H1 (cell line): Measurements from ENCODE around the gene TSSK6. TPM values are rescaled to one million over a fixed set of nuclear protein-coding genes. Genes with fewer than 3 reads are reported as not detected.
A peak's percentile ranks its signal among the peaks of the same experiment; 100 is the strongest.

Experiments used
- BACH1 ChIP-seq: IDR thresholded peaks from 2 replicates; pipeline ENCODE4 v1.6.1; 2012; ENCODE audit warnings: low read length, improper control_type of control experiment
- CEBPB ChIP-seq: IDR thresholded peaks from 2 replicates; pipeline ENCODE4 v1.6.1; 2012; ENCODE audit warnings: low read depth, low read length
- EP300 ChIP-seq, 2 experiments: IDR thresholded peaks; 1 replicate in 1 of 2; 2 replicates in 1 of 2; pipeline ENCODE4 v1.6.1; 2011 to 2012; ENCODE audit warnings: low read depth in 2 of 2, low read length in 2 of 2, mild to moderate bottlenecking in 2 of 2, borderline replicate concordance in 1 of 2, inconsistent platforms in 1 of 2, moderate library complexity in 1 of 2
- GABPA ChIP-seq: IDR thresholded peaks from 2 replicates; pipeline ENCODE4 v1.6.1; 2011; ENCODE audit warnings: mild to moderate bottlenecking, low read length, moderate library complexity, borderline replicate concordance; ENCODE audit not compliant: insufficient read depth
- HDAC2 ChIP-seq, 2 experiments: fragments of 300-600 bp in 1 of 2; sonication (generic) in 1 of 2; IDR thresholded peaks; 2 replicates each; pipeline ENCODE4 v1.6.1; 2011 to 2012; ENCODE audit warnings: low read depth in 2 of 2, low read length in 2 of 2, mild to moderate bottlenecking in 2 of 2, moderate library complexity in 2 of 2, borderline replicate concordance in 1 of 2, inconsistent platforms in 1 of 2
- JUN ChIP-seq: IDR thresholded peaks from 2 replicates; pipeline ENCODE4 v1.6.1; 2011; ENCODE audit warnings: low read depth, mild to moderate bottlenecking, improper control_type of control experiment, low read length
- JUND ChIP-seq: IDR thresholded peaks from 2 replicates; pipeline ENCODE4 v1.6.1; 2011; ENCODE audit warnings: mild to moderate bottlenecking, improper control_type of control experiment, low read length
- KDM1A ChIP-seq: fragments of 200-600, 300-600 bp; sonication (generic); IDR thresholded peaks from 2 replicates; pipeline ENCODE4 v1.7.1; 2016; ENCODE audit warnings: mild to moderate bottlenecking, low read length, borderline replicate concordance
- PHF8 ChIP-seq: fragments of 200-600 bp; sonication (generic); conservative IDR thresholded peaks from 2 replicates; pipeline ENCODE4 v1.7.1; 2012; ENCODE audit warnings: low read depth, mild to moderate bottlenecking, inconsistent platforms, low read length, moderate library complexity
- RFX5 ChIP-seq: IDR thresholded peaks from 2 replicates; pipeline ENCODE4 v1.6.1; 2011; ENCODE audit warnings: low read depth, low read length, improper control_type of control experiment, borderline replicate concordance
- RNF2 ChIP-seq: fragments of 200-900, 300-1000 bp; sonication (generic); IDR thresholded peaks from 2 replicates; pipeline ENCODE4 v1.7.1; 2016; ENCODE audit warnings: borderline replicate concordance, low read depth, mild to moderate bottlenecking, antibody characterized with exemption, low read length; ENCODE audit not compliant: poor library complexity, severe bottlenecking; ENCODE audit errors: missing control alignments
- SAP30 ChIP-seq: fragments of 300-600 bp; sonication (generic); IDR thresholded peaks from 2 replicates; pipeline ENCODE4 v1.7.1; 2012; ENCODE audit warnings: low read length, moderate library complexity, mild to moderate bottlenecking, inconsistent platforms; ENCODE audit not compliant: insufficient read depth, insufficient replicate concordance
- SIRT6 ChIP-seq: IDR thresholded peaks from one replicate; pipeline ENCODE4 v1.7.1; 2012; ENCODE audit warnings: low read length, inconsistent platforms
- TAF1 ChIP-seq: IDR thresholded peaks from 2 replicates; pipeline ENCODE4 v1.6.1; 2011; ENCODE audit warnings: mild to moderate bottlenecking, low read depth, low read length
- TAF7 ChIP-seq: optimal IDR thresholded peaks from 2 replicates; pipeline ENCODE3; 2011; ENCODE audit warnings: low read depth, mild to moderate bottlenecking, inconsistent platforms, low read length, moderate library complexity, borderline replicate concordance
- TCF12 ChIP-seq: IDR thresholded peaks from 2 replicates; pipeline ENCODE4 v1.6.1; 2011; ENCODE audit warnings: low read depth, mild to moderate bottlenecking, low read length
- polyA plus RNA-seq, 7 experiments: library from polyadenylated mRNA; depleted of rRNA in 3 of 7; stranded (reverse) in 5 of 7; unstranded in 2 of 7; fragments of >200 nt in 5 of 7; fragments of 200-250 nt in 2 of 7; gene quantifications; 1 replicate in 5 of 7; 2 replicates in 1 of 7; 4 replicates in 1 of 7; pipeline versions ENCODE4 v1.2.1 to v1.2.3, GENCODE V29; 2011 to 2013; ENCODE audit warnings: missing spikeins in 2 of 7, mixed read lengths in 2 of 7
- total RNA-seq: library from RNA; stranded (reverse); fragmentation: NEBNext Ultra II Directional; extraction: Animal tissue kit (Norgen Biotek cat#: 25700); gene quantifications from 2 replicates; pipeline ENCODE4 v1.2.1, GENCODE V29; 2021
- TF ChIP-seq, protein P1 (sequence below), 3 experiments: IDR thresholded peaks; 1 replicate in 2 of 3; 2 replicates in 1 of 3; pipeline versions ENCODE4 v1.5.1 to v1.6.1; 2011; ENCODE audit warnings: low read length in 3 of 3, mild to moderate bottlenecking in 3 of 3, inconsistent platforms in 2 of 3, low read depth in 1 of 3, moderate library complexity in 1 of 3; ENCODE audit not compliant: insufficient read depth in 1 of 3; ENCODE audit errors: control extremely low read depth in 1 of 3
- TF ChIP-seq, protein P2 (sequence below): IDR thresholded peaks from 2 replicates; pipeline ENCODE4 v1.6.1; 2012; ENCODE audit warnings: inconsistent platforms
- TF ChIP-seq, protein P3 (sequence below): IDR thresholded peaks from 2 replicates; pipeline ENCODE4 v1.6.1; 2012; ENCODE audit warnings: low read length, inconsistent platforms

TSSK6 gene
- total and polyA plus RNA-seq, 2 of the 8 experiments (the other 6 are each of a cell fraction or from before 2014, with no cell fraction given): 3.6 to 7.8 TPM

- TF ChIP-seq BACH1 (no peak), JUND (no peak), TCF12 (no peak), CEBPB (no peak), JUN (no peak), SAP30 (no peak), TAF1 (no peak), RFX5 (no peak), RNF2 (no peak), KDM1A (peak; percentile 100), SIRT6 (no peak), HDAC2 (IDR thresholded peaks at IDR 0.05; ENCODE audit: borderline replicate concordance in 1 of 2, low read depth in 2 of 2, low read length in 2 of 2) (peak in 1 of 2 experiments; percentile 98; a peak in 2 of 4 replicates), EP300 (IDR thresholded peaks at IDR 0.05; ENCODE audit: borderline replicate concordance in 1 of 2, low read depth in 2 of 2, low read length in 2 of 2) (no peak), TAF7 (no peak), PHF8 (no peak), GABPA (peak; percentile 76; the same call in 1 of the 2 replicates)
- TF ChIP-seq, protein P1, sequence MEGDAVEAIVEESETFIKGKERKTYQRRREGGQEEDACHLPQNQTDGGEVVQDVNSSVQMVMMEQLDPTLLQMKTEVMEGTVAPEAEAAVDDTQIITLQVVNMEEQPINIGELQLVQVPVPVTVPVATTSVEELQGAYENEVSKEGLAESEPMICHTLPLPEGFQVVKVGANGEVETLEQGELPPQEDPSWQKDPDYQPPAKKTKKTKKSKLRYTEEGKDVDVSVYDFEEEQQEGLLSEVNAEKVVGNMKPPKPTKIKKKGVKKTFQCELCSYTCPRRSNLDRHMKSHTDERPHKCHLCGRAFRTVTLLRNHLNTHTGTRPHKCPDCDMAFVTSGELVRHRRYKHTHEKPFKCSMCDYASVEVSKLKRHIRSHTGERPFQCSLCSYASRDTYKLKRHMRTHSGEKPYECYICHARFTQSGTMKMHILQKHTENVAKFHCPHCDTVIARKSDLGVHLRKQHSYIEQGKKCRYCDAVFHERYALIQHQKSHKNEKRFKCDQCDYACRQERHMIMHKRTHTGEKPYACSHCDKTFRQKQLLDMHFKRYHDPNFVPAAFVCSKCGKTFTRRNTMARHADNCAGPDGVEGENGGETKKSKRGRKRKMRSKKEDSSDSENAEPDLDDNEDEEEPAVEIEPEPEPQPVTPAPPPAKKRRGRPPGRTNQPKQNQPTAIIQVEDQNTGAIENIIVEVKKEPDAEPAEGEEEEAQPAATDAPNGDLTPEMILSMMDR (IDR thresholded peaks at IDR 0.05; ENCODE audit: control extremely low read depth in 1 of 3, insufficient read depth in 1 of 3, low read depth in 1 of 3, low read length in 3 of 3): peak; percentile 86 to 93 (median 90)
- TF ChIP-seq, protein P2, sequence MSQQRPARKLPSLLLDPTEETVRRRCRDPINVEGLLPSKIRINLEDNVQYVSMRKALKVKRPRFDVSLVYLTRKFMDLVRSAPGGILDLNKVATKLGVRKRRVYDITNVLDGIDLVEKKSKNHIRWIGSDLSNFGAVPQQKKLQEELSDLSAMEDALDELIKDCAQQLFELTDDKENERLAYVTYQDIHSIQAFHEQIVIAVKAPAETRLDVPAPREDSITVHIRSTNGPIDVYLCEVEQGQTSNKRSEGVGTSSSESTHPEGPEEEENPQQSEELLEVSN: no peak
- TF ChIP-seq, protein P3, sequence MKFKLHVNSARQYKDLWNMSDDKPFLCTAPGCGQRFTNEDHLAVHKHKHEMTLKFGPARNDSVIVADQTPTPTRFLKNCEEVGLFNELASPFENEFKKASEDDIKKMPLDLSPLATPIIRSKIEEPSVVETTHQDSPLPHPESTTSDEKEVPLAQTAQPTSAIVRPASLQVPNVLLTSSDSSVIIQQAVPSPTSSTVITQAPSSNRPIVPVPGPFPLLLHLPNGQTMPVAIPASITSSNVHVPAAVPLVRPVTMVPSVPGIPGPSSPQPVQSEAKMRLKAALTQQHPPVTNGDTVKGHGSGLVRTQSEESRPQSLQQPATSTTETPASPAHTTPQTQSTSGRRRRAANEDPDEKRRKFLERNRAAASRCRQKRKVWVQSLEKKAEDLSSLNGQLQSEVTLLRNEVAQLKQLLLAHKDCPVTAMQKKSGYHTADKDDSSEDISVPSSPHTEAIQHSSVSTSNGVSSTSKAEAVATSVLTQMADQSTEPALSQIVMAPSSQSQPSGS: no peak
Measured at GRCh38 chr19:19552798-19553197, 37.5 kb upstream of the TSSK6 start (continued).
